COLO829 (cell line): ENCODE data around the gene ZFYVE9.
"Not testable (repeated sequence)": the region's sequence is repeated elsewhere in the genome, so short reads cannot be mapped to it uniquely, and the experiment has no call there.

Experiments
- DNase-seq: peaks from one replicate; pipeline ENCODE4 v3.0.0; 2012; ENCODE audit warnings: low spot score

Gene ZFYVE9

DNA sequence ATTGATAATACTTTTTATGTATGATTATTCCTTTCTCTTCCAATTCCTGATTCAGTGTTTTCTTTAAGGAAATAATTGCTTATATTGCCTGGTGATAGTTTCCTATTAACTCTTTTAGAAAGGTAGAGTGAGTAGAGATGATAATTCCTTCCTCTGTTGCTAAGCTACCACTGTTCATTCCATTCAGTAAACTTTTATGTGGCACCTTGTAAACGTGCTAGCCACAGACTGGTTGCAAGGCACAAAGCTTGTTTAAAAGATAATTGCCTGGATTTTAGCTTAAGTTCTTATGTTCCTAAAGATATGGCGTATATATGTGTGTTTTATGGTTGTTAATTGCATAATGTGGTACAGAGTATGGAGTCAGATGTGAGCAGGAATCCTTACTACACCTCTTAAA is 3.2 kb downstream of the ZFYVE9 start:
- DNase-seq = no peak

DNA sequence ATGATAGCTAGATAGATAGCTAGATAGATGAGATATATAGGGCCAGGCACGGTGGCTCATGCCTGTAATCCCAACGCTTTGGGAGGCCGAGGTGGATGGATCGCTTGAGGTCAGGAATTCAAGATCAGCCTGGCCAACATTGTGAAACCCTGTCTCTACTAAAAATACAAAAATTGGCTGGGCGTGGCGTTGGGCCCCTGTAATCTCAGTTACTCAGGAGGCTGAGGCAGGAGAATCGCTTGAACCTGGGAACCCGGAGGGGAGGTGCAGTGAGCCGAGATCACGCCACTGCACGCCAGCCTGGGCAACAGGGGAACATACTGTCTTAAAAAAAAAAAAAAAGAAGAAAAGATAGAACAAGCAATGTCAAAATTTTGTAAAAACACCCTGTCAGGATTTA is 8.6 kb downstream of the ZFYVE9 start:
- DNase-seq = not testable (repeated sequence)

DNA sequence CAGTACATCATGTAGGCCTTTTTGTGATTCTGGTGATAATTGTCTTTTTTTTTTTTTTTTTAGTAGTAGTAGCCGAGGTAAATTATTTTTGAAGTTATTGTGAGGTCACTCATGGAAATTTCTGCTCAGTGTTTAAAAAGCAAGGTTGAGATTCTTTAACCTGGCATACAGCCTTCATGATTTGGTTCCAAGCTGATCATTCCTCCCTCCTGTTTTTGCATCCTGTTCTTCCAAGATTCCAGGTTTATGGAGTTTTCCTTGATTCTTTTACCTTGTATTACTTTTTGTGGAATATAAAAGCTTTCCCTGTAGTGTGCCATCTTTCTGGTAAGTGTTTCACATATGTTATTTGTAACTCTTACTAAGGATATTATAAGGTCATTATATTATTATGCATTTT is 9.1 kb downstream of the ZFYVE9 start:
- no peak for DNase-seq

DNA sequence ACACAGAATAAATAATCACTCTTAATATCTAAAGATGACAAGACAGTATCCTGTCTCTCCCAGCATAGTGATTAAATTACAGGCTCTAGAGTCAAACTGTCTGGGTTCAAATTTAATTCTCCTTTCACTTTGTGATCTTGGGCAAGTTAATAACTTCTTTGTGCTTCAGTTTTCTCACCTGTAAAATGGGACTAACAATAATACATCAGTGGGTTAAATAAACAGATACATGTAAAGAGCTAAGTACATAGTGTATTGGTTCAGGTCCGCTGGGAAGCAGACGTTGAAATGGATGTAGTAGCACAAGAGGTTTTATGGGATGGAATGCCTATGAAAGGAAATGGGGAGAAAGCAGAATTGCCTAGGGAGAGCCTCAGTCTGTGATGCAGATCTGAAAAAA is 10.7 kb downstream of the ZFYVE9 start:
- DNase-seq = no peak

DNA sequence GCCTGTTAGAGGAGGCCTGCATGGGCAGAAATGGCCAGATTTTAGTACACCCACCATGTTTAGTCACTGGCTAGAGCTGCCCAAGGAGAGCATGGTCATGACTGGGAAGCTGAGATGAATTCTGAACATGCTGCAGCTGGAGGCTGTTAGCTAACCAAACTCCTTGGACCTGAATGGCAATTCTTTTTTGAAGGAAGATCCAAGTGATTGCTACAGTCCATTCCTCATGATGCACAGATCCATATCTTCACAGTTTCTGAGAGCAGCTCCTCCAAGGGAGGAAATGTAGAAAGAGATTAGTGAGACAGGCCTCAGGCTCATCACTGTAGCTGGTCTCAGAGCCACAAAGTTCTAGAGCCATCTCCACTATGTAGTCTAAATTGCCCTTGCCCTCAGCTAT is 11.1 kb downstream of the ZFYVE9 start:
- no peak for DNase-seq

DNA sequence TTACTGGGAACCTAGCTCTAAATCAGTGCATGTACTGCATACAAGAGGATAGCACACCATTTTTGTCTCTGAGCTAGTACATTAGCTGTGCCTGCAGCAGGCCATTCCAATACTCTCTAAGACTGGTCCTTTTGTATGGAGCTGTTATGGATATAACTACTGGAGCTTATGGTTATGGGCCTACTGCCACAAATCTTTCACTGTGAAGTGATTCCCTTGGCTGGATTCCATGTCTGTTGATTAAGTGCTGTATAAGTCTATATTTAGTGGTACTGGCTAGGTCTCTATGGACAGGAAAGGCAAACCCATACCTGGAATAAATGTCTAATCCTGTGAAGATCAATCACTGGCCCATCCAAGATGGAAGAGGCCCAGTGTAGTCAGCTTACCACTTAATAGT is 12.0 kb downstream of the ZFYVE9 start:
- DNase-seq = no peak

DNA sequence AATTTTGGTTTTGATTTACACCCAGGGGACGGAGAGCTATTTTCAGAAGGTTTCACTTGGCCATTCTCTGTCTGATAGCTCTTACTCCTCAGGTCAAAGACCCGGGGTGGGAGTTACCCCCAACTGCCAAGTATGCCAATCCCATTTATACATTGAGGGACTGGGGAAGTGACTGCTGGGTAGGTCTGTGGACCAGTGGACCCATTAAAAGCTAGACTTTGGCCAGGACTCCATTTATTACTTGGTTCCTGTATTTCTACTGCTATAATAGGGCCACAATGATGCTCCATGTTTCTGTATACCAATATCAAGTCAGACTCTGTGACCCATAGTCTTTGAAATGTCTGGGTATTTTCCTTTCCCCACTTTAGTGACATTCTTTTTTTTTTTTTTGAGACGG is 14.6 kb downstream of the ZFYVE9 start:
- DNase-seq = no peak

DNA sequence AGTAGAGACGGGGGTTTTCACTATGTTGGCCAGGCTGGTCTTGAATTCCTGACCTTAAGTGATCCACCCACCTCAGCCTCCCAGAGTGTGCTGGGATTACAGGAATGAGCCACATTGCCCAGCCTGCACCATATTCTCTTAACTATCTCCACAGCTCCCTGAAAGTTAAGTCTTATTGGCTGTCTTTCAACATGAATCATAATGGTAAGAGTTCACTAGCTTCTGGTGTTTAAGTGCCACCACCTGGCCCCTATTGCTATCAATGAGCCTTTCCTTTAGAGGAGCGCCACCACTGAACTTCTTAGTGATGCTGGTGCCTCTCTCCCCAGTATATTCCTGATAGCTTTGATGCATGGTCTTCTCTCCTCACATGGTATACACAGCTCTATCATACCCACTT is 15.7 kb downstream of the ZFYVE9 start:
- no peak for DNase-seq

DNA sequence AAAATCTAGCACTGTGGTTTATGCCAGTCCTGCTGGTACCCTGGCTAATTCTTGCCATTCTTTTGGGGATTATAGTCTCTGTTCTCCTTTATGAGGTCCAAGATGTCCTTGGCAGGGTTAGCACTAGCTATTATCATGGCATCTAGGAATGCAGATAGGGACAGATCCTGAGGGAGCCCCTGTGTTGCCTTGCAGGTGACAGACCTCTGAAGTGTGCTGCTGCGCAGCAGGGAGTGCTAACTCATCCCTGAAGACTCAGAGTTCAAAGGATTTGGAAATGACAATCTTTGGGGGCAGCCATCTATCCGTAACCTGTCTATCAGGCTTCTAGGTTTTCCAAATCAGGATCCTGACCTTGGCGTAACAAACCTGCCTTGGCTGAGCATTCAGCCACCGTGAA is 16.3 kb downstream of the ZFYVE9 start:
- no peak for DNase-seq

DNA sequence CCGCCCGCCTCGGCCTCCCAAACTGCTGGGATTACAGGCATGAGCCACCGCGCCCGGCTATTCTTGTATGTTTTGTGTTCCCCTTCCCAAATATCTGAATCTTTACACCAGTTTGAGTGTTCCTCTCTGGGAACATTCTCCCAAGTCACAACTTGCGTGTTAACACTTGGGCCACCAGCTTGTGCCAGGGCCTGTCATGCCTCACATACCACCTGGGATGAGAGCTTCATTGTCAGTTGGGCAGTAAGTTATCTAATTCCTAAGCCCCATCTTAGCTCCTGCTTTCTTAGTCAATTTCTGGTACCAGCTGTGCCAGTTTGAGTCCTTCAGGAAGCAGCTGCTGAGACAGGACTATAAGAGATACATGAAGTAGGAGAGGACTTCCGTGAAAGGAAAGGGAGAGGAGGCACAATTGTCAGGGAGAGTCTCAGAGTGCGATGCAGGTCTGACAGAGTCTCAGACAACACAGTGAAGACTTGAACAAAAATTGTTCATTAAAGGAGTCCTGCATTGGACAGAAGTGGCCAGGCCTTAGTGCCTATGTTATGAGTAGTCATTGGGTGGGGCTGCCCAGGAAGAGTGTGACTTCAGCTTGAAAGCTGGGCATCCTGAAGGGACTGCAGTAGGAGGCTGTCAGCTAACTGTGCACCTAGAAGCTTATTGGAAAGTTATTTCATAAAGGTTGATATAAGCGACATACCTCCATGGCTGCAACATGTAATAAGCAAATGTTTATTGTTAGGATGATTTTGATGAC is 17.3 kb downstream of the ZFYVE9 start:
- no peak for DNase-seq

DNA sequence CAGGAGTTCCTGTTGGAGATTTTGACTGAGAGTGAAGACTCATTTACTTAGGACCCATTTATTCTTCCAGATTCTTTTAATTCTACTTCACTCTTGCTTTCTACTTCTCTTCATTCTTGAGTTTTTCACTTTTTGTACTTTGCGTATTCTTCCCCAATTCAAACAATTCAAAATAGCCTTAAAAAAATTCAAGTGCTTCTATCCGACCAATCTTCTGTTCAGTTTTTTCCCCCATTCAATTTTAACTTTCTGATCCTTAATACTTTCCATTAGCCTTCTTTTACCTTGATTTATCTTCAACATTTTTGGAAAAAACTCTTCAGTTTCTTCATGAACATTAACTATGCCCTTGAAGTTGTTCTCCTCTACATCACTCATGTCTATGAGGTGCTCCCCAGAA is 21.1 kb downstream of the ZFYVE9 start:
- DNase-seq = no peak

DNA sequence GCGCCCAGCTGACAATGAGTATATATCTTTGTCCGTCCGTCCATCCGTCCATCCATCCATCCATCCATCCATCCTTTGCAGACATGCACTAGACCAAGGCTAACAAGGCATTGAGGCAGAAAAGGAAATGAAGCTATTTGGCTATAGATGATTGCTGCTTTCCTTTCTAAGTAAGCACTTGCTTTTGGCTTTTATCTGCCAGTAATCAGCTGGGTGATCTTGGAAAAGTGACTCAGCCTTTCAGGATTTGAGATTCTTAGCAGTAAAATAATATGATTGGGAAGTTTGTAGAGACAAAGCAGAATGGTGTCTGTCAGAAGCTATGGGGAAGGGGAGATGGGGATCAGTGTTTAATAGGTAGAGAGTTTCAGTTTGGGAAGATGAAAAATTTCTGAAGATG is 22.7 kb downstream of the ZFYVE9 start:
- no peak for DNase-seq

DNA sequence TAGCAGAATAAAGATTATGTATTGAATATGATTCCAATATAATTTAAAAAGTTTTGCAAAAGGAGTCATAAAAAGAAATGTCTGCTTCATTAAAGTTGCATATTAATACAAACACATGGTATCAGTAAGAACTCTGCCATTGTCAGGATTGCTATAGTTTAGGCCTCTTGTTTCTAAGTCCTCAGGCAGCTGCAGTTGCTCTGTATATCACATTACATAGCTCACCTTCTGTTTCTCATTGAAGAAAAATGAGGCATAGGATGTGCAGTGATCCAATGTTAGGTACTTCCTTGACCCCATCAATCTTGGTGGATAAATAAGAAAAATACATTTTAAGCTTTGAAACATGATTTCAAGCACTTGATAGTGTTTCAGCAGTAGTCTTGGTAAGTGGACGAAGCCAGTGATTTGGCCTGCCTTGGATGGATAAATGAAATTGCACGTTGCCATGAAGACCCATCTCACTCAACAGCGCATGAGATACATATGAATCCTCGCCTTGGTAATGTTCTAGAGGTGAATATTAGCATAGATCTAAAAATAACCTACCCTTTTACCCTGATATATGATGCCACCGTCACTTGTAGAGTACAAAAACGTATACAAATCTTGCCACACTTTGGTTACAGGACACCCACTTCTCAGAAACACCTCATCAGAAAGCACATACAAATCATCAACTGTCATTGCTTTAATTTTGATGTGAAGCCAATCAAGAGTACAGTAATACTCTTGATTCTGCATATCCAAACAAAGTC is 25.3 kb downstream of the ZFYVE9 start:
- DNase-seq = no peak

DNA sequence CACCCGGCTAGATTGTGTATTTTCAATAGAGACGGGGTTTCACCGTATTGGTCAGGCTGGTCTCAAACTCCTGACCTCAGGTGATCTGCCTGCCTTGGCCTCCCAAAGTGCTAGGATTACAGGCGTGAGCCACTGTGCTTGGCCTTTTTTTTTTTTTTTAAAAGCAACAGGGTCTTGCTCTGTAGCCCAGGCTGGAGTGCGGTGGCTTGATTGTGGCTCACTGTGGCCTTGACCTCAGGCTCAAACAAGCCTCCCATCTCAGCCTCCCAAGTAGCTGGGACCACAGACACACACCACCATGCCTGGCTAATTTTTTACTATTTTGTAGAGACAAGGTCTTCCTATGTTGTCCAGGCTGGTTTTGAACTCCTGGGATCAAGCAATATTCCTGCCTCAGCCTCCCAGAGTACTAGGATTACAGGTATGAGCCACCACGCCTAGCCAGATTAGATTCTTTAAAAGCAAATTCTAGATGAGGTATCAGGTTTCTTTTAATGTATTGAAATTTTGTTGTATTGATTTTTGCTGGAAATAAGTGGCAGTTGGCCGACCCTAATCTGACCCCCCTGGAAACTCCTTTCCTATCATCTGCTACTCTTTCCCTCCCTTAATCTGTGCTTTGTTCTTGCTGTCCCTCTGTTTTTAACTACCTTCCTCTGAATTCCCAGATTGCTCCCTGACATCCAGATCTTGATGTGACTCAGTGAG is 26.6 kb downstream of the ZFYVE9 start:
- DNase-seq = no peak

DNA sequence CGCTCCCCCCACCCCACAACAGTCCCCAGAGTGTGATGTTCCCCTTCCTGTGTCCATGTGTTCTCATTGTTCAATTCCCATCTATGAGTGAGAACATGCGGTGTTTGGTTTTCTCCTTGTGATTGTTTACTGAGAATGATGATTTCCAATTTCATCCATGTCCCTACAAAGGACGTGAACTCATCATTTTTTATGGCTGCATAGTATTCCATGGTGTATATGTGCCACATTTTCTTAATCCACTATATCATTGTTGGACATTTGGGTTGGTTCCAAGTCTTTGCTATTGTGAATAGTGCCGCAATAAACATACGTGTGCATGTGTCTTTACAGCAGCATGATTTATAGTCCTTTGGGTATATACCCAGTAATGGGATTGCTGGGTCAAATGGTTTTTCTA is 29.3 kb downstream of the ZFYVE9 start:
- DNase-seq = not testable (repeated sequence)

DNA sequence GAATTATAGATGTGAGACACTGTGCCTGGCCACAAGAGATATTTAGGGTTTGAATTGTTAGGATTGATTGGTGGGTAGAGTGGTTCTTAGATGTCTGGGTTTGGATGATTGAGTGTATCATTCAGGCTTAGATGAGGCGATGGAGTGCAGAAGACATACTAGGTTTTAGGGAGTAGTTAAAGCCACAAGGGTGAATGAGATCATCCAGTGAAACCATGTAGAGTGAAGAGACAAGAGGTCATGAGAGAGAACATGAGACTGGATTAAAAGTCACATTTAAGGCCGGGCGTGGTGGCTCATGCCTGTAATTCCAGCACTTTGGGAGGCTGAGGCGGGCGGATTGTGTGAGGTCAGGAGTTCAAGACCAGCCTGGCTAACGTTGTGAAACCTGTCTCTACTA is 37.2 kb downstream of the ZFYVE9 start:
- no peak for DNase-seq

DNA sequence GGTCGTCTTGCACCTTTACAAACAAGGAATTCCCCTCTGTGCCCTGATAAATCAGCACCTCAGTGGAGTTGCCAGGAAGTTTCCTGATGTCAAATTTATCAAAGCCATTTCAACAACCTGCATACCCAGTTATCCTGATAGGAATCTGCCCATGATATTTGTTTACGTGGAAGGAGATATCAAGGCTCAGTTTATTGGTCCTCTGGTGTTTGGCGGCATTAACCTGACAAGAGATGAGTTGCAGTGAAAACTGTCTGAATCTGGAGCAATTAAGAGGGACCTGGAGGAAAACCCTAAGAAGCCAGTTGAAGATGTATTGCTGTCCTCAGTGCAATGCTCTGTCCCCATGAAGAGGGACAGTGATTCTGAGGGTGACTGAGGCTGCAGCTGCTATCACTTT is 38.3 kb downstream of the ZFYVE9 start:
- DNase-seq = no peak

DNA sequence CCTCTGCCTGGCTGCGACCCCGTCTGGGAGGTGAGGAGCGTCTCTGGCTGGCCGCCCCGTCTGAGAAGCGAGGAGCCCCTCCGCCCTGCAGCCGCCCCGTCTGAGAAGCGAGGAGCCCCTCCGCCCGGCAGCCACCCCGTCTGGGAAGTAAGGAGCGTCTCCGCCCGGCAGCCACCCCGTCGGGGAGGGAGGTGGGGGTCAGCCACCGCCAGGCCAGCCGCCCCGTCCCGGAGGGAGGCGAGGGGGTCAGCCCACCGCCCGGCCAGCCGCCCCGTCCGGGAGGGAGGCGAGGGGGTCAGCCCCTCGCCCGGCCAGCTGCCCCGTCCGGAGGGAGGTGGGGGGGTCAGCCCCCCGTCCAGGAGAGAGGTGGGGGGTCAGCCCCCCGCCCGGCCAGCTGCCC is 39.9 kb downstream of the ZFYVE9 start:
- DNase-seq = not testable (repeated sequence)

DNA sequence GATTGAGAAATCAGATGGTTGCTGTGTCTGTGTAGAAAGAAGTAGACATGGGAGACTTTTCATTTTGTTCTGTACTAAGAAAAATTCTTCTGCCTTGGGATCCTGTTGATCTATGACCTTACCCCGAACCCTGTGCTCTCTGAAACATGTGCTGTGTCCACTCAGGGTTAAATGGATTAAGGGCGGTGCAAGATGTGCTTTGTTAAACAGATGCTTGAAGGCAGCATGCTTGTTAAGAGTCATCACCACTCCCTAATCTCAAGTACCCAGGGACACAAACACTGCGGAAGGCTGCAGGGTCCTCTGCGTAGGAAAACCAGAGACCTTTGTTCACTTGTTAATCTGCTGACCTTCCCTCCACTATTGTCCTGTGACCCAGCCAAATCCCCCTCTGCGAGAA is 40.4 kb downstream of the ZFYVE9 start:
- DNase-seq = not testable (repeated sequence)

DNA sequence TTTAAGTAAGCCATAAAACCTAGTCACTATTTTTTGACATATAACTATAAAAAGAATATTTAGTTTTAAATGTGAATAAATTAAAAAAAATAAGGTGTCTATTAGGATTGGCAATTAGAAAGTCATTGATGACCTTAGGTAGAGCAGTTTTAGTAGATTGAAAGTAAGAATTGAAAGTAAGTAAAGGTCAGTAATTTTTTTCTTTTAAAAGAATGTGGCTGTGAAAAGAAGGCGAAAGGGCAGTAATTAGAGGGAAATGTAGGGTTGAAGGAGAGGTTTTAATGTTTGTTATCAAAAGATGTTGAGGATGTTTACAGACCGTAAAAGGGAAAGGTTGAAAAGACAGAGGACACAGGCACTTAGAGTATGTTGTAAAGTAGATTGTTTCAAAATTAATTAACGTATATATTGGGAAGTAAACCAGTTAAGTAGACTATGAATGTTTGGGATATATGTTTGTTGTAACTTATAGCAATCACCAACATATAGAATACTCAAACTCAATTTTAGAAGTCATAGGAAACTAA is 41.0 kb downstream of the ZFYVE9 start:
- DNase-seq = no peak

DNA sequence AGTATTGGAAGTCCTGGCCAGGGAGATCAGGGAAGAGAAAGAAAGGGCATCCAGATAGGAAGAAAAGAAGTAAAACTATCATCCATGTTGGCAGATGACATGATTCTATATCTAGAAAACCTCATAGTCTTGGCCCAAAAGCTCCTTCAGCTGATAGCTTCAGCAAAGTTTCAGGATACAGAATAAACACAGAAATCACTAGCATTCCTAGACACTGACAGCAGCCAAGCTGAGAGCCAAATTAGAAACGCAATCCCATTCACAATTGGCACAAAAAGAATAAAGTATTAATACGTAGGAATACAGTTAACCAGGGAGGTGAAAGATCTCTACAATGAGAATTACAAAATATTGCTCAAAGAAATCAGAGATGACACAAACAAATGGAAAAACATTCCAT is 44.6 kb downstream of the ZFYVE9 start:
- no peak for DNase-seq

DNA sequence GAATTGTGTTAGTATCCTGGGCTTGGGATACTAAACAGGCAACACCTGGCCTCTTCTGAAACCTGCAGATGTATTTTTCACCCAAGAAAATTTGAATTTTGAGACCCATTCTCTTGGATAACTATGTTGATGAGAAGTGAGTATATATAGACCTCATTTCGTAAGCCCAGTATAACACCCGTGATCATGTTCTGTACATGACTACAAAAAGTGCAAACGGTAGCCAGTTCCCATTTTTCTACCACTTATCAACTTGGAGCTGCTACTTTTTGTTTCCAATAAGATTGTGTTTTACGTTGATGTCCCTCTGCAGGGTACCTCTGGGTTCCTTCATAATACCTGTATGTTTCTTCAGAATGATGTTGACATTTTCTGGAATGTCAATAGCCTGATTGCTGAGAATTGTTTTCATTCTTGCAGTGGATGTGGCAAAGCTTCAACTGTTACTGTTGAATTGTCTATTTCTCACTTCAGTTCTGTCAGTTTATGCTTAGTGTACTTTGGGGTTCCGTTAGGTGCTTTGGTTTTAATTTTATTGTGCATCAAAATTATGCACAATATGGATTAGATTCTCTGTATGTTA is 48.1 kb downstream of the ZFYVE9 start:
- DNase-seq = no peak
